NCI-H526 treated with DMSO at 0.1 percent for 48 hours (cell line): ENCODE data around the gene RIN3.

ENCODE experiments used
- DNase-seq: peaks from one replicate; lab custom pipeline; 2025; lab: John Stamatoyannopoulos, UW

The RIN3 gene

DNA sequence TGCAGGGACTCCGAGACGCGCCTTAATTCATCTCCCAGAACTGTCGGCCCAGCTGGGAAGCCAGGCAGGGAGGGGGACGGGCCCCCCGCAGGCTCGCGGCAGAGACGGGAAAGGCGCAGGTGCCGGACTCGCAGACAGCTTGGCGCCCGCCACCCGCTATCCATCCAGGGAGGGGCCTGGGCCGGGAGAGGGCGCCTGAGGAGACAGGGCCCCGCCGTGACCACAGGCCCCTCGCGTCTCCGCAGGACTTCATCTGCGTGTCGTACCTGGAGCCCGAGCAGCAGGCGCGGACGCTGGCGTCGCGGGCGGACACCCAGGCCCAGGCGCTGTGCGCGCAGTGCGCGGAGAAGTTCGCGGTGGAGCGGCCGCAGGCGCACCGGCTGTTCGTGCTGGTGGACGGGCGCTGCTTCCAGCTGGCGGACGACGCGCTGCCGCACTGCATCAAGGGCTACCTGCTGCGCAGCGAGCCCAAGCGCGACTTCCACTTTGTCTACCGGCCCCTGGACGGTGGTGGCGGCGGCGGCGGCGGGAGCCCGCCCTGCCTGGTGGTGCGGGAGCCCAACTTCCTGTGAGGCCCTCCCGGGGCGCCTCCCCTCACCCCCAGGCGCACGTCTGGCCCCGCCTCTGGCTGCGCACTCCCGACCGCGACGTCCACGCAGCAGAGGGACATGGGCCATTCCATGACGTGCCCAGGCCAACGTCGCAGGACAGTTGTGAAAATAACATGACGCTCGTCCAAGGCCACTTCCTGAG is 174.3 kb downstream of the RIN3 start:
- DNase-seq: peak; percentile 60

DNA sequence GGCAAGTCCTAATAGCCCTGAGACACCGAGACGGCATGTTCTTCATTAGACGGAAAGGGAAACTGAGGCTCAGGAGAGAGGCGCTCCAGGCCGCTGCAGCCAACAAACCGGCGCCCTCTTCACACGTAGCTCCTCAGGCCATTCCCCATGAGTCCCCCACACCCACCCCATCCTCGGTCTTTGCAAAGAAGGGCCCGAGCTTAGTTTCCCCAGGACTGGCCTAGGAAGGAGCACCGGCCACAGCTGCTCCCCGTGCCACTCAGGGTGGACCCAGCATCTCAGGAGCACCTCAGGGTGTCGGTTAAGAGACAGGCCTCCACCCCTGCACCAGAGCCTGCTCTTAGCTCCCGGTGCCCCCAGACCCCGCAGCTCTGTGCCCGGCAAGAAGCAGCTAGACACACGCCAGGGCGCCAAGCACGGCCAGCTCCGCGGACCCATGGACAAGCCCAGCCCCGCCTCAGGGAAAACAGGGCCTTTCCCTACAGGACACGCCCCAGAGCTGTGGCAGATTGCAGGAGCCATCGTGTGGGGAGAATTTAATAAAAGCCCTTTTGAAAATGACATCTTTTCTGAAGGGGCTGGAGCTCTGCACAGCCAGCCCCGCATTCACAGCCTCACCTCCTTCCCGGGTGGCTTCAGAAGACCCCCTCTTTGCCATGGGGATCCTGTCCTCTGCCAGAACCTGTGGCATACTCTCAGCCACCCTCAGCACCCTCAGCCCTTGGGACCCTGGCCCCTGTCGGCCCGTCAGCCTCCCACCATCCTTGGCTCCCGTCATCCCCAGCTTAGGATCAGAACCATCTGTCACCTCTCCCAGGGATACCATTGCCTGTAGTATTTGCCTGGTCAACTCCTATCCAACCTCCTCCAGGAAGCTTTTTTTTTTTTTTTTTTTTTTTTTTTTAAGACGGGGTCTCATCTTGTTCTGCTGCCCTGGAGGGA is 175.1 kb downstream of the RIN3 start:
- no peak for DNase-seq

DNA sequence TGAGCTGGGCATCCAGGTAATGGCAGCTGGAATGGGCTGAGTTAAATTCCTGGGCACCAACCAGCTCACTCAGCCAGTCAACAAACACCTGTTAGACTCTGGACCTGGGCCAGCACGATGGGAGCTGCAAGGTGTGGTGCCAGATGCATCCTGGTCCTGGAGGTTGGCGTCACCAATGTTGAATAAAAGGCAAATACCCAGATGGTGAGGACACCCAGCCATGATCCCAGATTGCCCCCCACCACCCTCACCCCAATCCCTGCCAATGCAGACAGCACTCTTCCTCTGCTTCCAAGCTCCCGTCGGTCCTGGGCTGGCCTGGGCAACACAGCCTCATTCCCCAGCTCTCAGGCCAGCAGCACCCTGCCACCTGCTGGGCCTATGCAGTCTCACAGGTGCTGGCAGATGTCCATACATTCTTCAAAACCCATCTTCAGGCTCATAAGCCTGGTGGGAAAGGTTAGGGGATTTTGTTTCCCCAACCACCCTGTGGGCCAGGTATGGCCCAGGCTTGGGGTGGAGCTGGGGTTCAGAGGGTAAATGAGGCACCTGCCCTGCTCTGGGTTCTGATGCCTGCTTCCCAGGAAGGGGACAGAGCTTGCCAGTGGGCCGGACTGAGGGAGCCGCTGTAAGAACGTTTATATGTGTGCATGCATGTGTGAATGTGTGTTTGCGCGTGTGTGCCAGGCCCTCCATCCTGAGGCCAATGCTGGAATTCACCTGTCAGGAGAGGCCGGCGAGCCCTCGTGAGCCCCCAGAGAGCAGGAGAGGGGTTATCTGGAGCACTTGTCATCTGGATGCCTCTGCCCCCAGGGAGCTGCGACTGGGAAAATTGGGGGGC is 176.8 kb downstream of the RIN3 start:
- DNase-seq: no peak

DNA sequence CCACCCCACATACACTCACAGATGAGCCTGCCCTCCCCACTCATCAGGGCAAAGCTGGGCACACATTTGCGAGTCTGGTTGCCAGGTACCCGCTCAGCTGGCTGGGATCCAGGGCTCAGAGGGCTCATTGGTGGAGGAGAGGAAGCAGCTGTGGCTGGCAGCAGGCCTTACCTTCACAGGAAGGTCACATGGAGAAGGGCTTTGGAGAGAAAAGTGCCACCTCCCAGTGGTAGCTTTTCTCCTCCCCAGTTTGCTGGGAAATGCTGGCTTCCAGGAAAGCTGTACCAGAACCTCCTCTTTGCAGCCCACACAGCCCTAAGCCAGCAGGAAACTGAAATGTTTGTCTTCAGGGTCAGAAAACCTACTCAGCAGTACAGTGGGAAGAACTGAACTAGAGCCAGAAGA is 179.2 kb downstream of the RIN3 start:
- DNase-seq: no peak

DNA sequence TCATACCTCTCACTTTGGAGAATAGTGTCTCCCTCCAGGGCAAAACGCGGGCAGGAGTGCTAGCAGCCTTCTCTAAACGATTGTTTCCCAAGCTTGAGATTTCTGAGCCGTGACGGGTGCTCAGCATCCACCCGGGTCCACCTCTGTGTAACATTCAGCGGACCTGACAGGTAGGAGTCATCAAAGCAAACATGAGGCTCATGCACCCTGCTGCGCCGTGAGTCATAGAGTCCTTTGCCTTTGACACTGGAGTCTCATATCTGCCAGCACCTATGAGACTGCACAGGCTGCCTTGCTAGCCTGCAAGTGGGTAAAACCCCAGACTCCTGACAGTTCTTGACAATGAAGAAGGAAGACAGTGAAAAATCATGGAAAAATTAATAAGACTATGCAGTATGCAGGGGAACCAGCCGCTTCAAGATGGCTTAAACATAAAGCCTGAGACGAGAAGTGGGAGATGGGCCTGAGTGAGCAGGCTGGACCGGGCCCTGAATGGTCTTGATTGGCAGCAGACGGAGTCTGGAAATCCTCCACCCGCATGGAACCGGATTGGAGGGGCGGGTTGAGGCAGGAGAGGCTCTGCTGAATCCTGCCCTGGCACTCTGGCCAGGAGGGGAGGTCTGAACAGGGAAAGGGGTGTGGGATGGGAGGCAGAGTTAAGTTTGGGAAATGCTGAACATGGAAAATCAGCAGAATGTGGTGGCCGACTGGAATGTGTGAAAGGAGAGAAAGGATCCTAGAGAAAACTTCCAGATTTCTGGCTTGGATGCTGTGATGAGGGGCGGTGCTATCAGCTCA is 180.6 kb downstream of the RIN3 start:
- DNase-seq: no peak

DNA sequence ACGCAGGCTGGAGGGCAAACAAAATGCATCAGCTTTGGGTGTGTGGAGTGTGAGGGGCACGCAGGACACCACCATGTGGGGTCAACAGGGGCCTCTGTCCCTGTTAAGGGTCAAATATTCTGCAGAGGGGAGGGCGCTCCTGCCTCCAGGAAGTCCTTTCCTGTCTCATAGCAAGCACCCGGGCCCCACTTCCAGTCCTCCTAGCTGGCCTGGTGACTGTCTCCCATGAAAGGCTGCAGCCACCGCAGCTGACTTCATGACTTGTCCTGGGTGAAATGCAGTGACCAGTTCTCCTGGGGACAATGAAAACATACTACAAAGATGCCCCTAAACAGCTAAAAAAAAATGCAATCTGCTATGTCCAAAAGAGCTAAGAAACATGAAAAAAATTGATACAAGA is 181.2 kb downstream of the RIN3 start:
- DNase-seq: no peak

DNA sequence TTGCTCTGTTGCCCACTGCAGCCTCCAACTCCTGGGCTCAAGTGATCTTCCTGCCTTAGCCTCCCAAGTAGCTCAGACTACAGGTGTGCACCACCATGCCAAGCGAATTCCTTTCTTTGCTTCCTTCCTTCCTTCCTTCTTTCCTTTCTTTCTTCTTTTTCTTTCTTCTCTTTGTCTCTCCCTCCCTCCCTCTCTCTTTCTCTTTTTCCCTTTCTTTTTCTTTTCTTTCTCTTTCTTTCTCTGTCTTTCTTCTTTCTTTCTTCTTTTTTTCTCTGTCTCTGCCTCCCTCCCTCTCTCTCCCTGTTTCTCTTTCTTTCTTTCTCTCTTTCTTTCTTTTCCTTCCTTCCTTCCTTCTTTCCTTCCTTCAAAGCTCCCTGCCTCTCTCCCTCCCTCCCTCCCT is 182.0 kb downstream of the RIN3 start:
- no peak for DNase-seq

DNA sequence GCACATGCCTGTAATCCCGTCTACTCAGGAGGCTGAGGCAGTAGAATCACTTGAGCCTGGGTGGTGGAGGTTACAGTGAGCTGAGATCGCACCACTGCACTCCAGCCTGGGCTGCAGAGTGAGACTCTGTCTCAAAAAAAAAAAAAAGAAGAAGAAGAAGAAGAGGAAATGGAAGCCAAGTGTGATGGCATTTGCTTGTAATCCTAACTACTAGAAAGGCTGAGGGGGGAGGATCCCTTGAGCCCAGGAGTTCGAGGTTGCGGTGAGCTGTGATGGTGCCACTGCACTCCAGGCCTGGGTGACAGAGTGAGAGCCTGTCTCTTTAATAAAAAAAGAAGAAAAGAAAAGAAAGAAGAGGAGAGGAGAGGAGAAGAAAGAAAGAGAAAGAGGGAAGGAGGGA is 182.8 kb downstream of the RIN3 start:
- no peak for DNase-seq

DNA sequence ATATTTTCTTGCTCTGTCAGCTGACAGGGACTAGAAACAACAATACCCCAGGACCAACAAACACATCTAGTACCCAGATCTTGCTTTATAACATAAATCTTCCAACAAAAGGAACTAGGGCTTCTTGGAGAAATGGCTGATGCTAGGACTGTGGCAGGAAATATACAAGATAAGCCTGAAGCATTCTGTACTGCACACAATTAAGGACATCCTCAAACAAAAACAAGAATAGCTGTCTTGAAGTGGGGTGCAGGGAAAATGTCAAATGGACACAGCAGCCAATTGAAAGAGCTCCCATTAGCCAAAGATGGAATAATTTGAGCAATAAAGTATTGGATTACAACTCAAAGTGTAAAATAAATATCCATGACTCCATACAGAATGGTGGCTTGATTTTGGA is 184.8 kb downstream of the RIN3 start:
- no peak for DNase-seq

DNA sequence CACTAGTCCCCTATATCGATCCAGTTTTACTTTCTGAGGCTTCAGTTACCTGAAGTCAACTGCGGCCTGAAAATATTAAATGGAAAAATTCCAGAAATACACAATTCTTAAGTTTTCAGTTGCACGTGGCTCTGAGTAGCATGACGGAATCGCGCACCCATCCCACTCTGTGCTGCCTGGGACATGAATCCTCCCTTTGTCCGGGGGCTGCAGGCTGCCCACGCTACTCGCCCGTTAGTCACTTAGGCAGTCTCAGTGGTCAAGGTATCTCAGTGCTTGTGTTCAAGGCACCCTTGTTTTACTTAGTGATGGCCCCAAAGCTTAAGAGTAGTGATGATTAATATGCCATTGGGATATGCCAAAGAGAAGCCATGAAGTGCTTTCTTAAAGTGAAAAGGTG is 188.2 kb downstream of the RIN3 start:
- no peak for DNase-seq

DNA sequence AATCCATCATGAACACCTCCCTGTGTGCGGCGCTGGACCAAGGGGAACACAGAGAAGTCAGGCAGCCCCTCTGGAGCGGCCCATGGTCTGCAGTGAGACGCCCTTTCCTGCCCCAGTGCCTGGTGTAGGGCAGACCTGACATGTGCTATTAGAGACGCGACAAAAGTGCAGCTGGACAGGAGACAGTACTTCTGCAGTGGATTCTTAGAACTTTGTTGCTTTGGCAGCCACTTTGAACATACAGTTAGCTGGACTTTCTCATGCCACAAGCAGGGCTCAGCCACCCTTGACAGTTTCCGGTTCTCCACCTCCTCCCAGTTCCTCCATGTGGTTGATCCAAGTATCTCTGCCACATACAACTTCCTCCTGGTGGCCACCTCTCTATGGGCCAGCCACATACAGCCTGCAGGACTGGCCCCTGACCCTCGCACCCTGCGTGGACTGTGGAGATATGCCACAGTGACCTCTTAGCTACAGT is 188.9 kb downstream of the RIN3 start:
- no peak for DNase-seq

DNA sequence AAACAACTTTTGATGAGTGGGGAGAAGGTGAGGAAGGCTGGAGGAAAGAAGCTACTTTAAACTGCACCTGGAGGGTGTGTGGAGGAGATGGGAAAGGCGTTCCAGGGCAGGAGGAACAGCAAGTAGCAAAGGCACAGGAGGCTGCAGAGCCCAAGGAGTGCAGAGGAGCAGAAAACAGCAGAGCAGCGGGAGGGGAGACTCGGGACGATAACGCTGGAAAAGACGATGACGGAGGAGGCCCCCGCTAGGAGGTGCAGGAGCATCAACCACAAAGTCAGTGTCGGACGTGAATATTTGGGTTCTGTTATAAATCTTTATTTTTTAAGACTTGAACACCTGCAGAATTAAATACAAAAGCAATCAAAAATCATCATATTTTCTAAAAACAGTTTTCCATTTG is 189.9 kb downstream of the RIN3 start:
- DNase-seq: no peak

DNA sequence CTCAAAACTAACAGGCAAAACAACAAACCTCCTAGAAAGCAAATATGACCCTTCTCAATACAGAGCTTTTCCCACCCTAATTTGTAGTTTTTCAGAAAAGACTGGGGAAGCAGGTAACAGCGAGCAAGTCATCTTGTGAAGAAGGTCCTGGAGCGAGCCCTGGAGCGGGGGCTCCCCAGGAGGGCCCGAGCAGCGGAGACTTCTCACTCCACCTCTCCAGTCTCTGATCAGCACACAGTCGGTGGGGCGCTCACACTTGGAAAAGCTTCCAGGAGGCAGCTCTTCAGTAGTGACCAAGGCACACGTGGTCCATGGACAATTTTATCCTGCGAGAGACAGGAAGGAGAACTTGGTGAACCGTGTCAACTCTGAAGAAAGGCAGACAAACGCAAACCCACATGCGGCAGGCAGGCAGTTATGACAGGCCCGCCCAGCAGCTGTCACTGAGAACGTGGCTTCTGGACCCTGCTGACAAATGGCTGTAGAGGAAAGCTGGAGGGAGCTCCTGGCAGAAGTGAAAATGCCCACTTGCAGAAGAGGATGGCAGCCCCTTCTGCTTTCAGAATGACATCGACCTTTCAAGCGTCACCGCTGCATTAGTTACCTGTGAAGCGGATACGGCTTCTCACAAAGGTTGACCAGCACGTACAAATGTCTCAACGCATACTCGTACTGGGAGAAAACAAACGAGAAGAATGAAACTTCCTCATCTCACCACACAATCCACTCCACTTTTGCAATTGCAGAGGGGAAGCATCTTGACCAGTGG is 190.6 kb downstream of the RIN3 start:
- DNase-seq: no peak

DNA sequence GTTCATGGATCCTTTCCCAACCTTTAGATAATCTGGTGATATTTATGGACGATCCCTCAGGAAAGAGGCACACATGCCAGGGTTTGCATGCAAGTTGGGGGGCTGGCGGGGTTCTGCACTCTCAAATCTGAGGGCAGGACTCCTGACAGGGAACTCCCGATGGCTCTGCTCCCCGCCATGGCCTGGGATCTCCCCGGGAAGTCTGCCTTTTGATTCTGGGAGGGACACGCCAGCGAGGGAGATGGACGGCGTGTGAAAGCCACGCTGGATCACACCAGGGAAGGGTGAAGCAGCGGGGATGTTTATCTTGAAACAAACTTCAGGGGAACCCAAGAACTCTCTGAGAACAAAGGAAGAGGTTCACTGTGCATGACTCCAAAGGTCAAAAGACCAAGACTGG is 191.2 kb downstream of the RIN3 start:
- DNase-seq: no peak

DNA sequence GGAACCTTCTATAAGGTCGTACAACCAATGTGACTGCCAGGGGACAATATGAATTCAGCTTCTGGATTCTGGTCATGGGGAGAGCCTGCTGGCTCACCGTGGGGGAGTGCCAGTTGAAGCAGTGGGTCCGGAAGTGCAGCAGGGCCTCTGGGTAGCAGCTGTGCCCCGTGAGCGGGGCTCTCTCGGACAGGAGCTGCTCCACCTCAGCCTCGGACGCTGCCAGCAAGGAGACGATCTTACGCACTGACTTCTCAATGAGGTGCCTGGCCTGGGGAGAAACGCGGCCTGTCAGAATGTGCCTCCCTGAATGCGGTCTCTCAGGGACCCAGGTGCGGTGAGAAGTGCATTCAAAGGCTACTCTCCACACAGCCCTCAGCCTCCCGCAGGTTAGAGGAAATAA is 192.8 kb downstream of the RIN3 start:
- no peak for DNase-seq

DNA sequence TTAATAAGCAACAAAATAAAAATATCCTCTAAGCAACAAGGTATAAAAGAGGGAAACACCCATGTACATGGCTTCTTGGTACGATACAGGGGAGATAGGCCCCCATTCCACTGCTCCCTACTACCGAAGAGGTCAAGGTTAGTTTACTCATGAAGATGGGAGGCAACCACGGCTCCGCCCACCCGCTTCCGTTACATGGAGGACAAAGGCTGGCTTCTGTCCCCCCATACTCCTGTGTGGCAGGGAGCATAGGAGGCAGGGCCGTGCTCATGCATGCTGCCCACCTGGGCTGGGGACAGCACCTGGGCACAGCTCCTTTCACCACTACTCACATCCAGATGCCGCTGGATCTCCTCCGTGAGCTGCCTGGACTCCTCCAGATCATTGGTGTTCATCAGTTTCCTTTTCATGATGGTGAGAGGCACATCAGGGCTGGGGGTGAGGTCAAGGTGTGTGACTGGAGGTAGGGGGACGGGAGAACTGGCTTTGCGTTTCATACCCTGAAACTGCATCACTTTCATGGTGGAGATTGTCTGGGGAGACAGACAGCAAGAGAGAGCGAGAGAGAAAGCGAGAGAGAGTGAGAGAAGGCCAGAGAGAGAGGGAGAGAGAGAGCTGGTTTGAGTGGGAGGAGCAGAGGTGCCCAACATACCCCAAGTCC is 195.9 kb downstream of the RIN3 start:
- DNase-seq: no peak

DNA sequence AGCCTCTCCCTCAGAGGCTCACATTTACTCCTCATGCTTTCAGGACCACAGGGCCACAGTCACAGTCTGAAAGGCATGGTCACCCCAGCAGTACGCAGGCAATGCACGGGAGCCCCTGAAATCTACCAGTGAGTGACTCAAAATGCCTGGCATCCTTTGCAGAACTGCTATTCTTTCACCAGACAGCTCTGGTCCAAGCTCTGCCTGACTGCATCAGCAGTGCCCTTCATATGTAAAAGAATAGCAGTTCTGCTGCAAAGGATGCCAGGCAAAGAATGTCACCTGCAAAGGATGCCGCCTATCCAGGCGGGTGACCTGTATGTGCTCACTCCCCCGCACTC is 196.4 kb downstream of the RIN3 start:
- DNase-seq: no peak

DNA sequence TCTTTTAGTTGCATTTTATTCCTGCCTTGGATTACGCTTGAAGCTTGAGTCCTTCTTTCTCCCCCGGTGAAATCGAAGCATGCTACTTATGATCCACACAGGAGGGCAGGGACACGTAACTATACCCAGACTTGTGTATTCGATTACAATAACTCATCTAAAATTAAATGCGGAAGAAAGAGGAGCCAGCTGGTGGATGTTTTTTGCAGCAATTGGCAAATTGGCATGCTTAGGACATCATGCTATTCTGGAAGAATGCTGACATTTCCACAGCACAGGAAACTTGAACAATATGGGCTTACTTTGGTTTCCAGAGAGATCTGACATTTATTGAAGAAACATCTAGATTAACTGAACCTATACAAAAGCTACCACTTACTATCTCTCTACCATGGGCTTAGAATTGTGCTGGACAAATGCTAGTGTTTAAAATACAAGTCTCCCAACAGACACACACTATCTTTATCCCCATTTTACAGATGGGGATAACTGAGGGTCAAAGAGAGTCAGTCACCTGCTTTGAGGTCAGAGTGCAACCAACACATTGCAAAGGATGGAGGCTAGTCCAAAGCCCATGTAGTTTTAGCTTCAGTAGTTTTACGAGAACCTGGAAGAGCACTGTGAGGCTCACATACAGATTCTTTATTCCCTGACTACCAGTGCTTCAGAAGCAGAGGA is 198.5 kb downstream of the RIN3 start:
- DNase-seq: no peak

DNA sequence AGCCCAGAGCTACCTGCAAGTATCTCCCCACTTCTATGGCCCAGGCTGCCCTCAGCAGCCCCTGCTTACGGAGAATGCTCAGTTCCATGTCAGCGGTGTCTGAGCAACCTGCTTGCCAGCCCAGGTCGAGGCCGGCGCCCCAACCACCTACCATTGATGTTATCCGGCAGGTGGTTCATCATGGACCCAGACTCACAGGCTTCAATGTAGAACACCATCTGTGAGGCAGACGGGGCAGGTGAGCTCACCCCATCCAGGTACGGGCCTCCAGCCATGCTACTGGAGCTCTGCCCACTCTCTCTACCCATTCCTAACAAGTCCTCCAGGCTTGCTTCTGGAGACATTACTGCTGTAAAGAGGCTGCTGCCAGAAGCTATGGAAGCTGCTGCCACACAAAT is 199.1 kb downstream of the RIN3 start:
- no peak for DNase-seq
